GM12878 (cell line): ENCODE results near the gene ARMC10. TPM values are rescaled to one million over a fixed set of nuclear protein-coding genes. Genes with fewer than 3 reads are reported as not detected.

Experiments used
- ATAC-seq: fragments of 200-7000 bp; cut with Tn5 transposase; 3 replicates; pipeline ENCODE4 v1.9.1; 2020; ENCODE audit warnings: mild to moderate bottlenecking, moderate library complexity
- BruUV-seq: library from RNA; stranded (reverse); fragments of 400-500 nt; replicated peaks from 2 replicates; lab custom pipeline; 2021; lab: Mats Ljungman, UMichigan
- CTCF ChIA-PET: fragments of 300-600 bp; sonication (Branson Sonifier 250); formaldehyde crosslinking; extraction: SDS; loops from one replicate; lab custom pipeline; 2021; ENCODE audit warnings: inconsistent platforms; lab: Yijun Ruan, JAX
- POLR2A ChIA-PET: fragments of 350-600 bp; formaldehyde crosslinking; extraction: SDS; loops from one replicate; lab custom pipeline; 2021; ENCODE audit warnings: inconsistent platforms; lab: Charles Lee
- RAD21 ChIA-PET: fragments of 300-600 bp; sonication (Branson Sonifier 250); formaldehyde crosslinking; loops from one replicate; lab custom pipeline; 2023; ENCODE audit warnings: antibody characterized with exemption; ENCODE audit not compliant: unreplicated experiment; lab: Charles Lee
- SMC1A ChIA-PET: fragments of 300-600 bp; sonication (Branson Sonifier 250); formaldehyde crosslinking; loops from one replicate; lab custom pipeline; 2023; ENCODE audit not compliant: unreplicated experiment, uncharacterized antibody; lab: Charles Lee
- DNase-seq: peaks from one replicate; pipeline ENCODE4 v3.0.0-alpha.2; 2011; ENCODE audit warnings: low read depth, low spot score
- FAIRE-seq: peaks from 3 replicates; lab custom pipeline; 2011; peaks lifted over from hg19 to GRCh38; lab: Jason Lieb, UNC
- H2AFZ ChIP-seq: 2 replicates; pipeline ENCODE4 v1.6.0; 2011; ENCODE audit warnings: low read depth, low read length, control low read depth; ENCODE audit not compliant: control insufficient read depth
- H3K27ac ChIP-seq: 2 replicates; pipeline ENCODE4 v1.5.1; 2011; ENCODE audit warnings: control low read depth; ENCODE audit not compliant: control insufficient read depth, insufficient read depth
- H3K27me3 ChIP-seq, 2 experiments: replicated peaks in 1 of 2; 2 replicates each; pipeline versions ENCODE4 v1.6.0 to v1.6.1; 2011; ENCODE audit warnings: low read length in 1 of 2; ENCODE audit not compliant: control insufficient read depth in 2 of 2, insufficient read depth in 2 of 2
- H3K36me3 ChIP-seq, 2 experiments: 2 replicates each; pipeline ENCODE4 v1.5.1; 2011; ENCODE audit warnings: low read length in 1 of 2; ENCODE audit not compliant: control insufficient read depth in 2 of 2, insufficient read depth in 2 of 2
- H3K4me1 ChIP-seq: 2 replicates; pipeline ENCODE4 v1.6.1; 2011; ENCODE audit warnings: mild to moderate bottlenecking, low read length, moderate library complexity, mixed read lengths; ENCODE audit not compliant: control insufficient read depth, insufficient read depth
- H3K4me2 ChIP-seq: 2 replicates; pipeline ENCODE4 v1.6.0; 2011; ENCODE audit warnings: control low read depth; ENCODE audit not compliant: control insufficient read depth, insufficient read depth
- H3K4me3 ChIP-seq: fragments of 200-600 bp; sonication (generic); 2 replicates; pipeline ENCODE4 v1.5.1; 2016
- H3K79me2 ChIP-seq: 2 replicates; pipeline ENCODE4 v1.6.0; 2011; ENCODE audit warnings: low read length; ENCODE audit not compliant: control insufficient read depth, insufficient read depth
- H3K9ac ChIP-seq: 2 replicates; pipeline ENCODE4 v1.8.0; 2011; ENCODE audit warnings: low read length, control low read depth, mixed read lengths; ENCODE audit not compliant: control insufficient read depth, insufficient read depth
- H3K9me3 ChIP-seq: replicated peaks from 3 replicates; pipeline ENCODE4 v1.5.1; 2011; ENCODE audit warnings: mild to moderate bottlenecking, low read length; ENCODE audit not compliant: control insufficient read depth, insufficient read depth
- H4K20me1 ChIP-seq: 2 replicates; pipeline ENCODE4 v1.6.0; 2011; ENCODE audit not compliant: control insufficient read depth, insufficient read depth
- BCL11A ChIP-seq: IDR thresholded peaks from 2 replicates; pipeline ENCODE4 v1.6.1; 2011; ENCODE audit warnings: low read depth, low read length
- CHD2 ChIP-seq: IDR thresholded peaks from 2 replicates; pipeline ENCODE4 v1.6.1; 2011; ENCODE audit warnings: low read depth, low read length, improper control_type of control experiment, borderline replicate concordance
- ETV6 ChIP-seq, 2 experiments: fragments of 450-650 bp in 1 of 2; IDR thresholded peaks in 1 of 2; conservative IDR thresholded peaks in 1 of 2; 2 replicates each; pipeline ENCODE4 v1.6.1; 2014; ENCODE audit warnings: antibody characterized with exemption in 1 of 2, borderline replicate concordance in 1 of 2, low read depth in 1 of 2, mild to moderate bottlenecking in 1 of 2, moderate library complexity in 1 of 2
- NBN ChIP-seq: fragments of 450-650 bp; IDR thresholded peaks from 2 replicates; pipeline ENCODE4 v1.6.1; 2016
- NRF1 ChIP-seq: conservative IDR thresholded peaks from 2 replicates; pipeline ENCODE4 v1.6.1; 2011; ENCODE audit warnings: mild to moderate bottlenecking, low read depth, low read length, improper control_type of control experiment
- POLR2AphosphoS5 ChIP-seq: IDR thresholded peaks from 2 replicates; pipeline ENCODE4 v1.6.1; 2011; ENCODE audit warnings: mild to moderate bottlenecking, low read length, inconsistent platforms
- PRDM15 ChIP-seq: fragments of 450-650 bp; formaldehyde crosslinking; IDR thresholded peaks from 2 replicates; pipeline ENCODE4 v1.4.0; 2020; ENCODE audit warnings: mild to moderate bottlenecking, moderate library complexity
- RB1 ChIP-seq: fragments of 450-650 bp; formaldehyde crosslinking; IDR thresholded peaks from 2 replicates; pipeline ENCODE4 v1.6.1; 2017; ENCODE audit warnings: mild to moderate bottlenecking, borderline replicate concordance
- SKIL ChIP-seq: fragments of 450-650 bp; IDR thresholded peaks from 2 replicates; pipeline ENCODE4 v1.6.1; 2017; ENCODE audit warnings: mild to moderate bottlenecking, low read depth, inconsistent platforms; ENCODE audit not compliant: poor library complexity, severe bottlenecking
- SMARCA5 ChIP-seq: fragments of 450-650 bp; IDR thresholded peaks from 2 replicates; pipeline ENCODE4 v1.6.1; 2017; ENCODE audit warnings: mild to moderate bottlenecking
- SRF ChIP-seq, 2 experiments: IDR thresholded peaks; 2 replicates each; pipeline ENCODE4 v1.6.1; 2011; ENCODE audit warnings: low read depth in 2 of 2, low read length in 2 of 2, mild to moderate bottlenecking in 1 of 2, moderate library complexity in 1 of 2
- ZNF24 ChIP-seq: fragments of 450-650 bp; IDR thresholded peaks from 2 replicates; pipeline ENCODE4 v1.6.1; 2017; ENCODE audit warnings: antibody characterized with exemption, mild to moderate bottlenecking
- ZNF687 ChIP-seq: fragments of 450-650 bp; IDR thresholded peaks from 2 replicates; pipeline ENCODE4 v1.6.1; 2017; ENCODE audit warnings: mild to moderate bottlenecking, moderate library complexity
- ZSCAN29 ChIP-seq: fragments of 450-650 bp; IDR thresholded peaks from 2 replicates; pipeline ENCODE4 v1.6.1; 2017; ENCODE audit warnings: mild to moderate bottlenecking, moderate library complexity
- WGBS: methylation state at CpG from one replicate; pipeline ENCODE4 v1.1.6; 2016; ENCODE audit warnings: low lambda C conversion rate; ENCODE audit not compliant: insufficient replicate concordance, insufficient coverage; ENCODE audit errors: missing lambda C conversion rate; 5-methylcytosine and 5-hydroxymethylcytosine counted together
- in situ Hi-C: fragments of 300-500 bp; cut with MboI; formaldehyde crosslinking; loops from 9 replicates; pipeline ENCODE4 v1.14.3; 2018; ENCODE audit warnings: mixed read lengths
- intact Hi-C: fragments of 100-400 bp; cut with micrococcal nuclease; formaldehyde crosslinking; loops from one replicate; pipeline ENCODE4 v1.14.2; 2022; ENCODE audit not compliant: unreplicated experiment
- polyA plus RNA-seq, 11 experiments: library from polyadenylated mRNA; depleted of rRNA in 4 of 11; unstranded in 6 of 11; stranded (reverse) in 5 of 11; fragments of >200 nt; fragmentation: Nextera tagmentation in 4 of 11; fragmentation: Illumina TruSeq in 1 of 11; extraction: Ambion mirVana in 4 of 11; extraction: Trizol in 1 of 11; gene quantifications; 1 replicate in 1 of 11; 2 replicates in 10 of 11; pipeline versions ENCODE4 v1.2.1 to v1.2.3, GENCODE V29; 2011 to 2016; ENCODE audit warnings: inconsistent platforms in 2 of 11, missing spikeins in 2 of 11, low read depth in 1 of 11
- total RNA-seq, 4 experiments: library from RNA; depleted of rRNA in 3 of 4; stranded (reverse); fragments of >200 nt in 3 of 4; fragmentation: Illumina TruSeq in 1 of 4; extraction: Trizol in 1 of 4; gene quantifications; 2 replicates each; pipeline versions ENCODE4 v1.2.1 to v1.2.3, GENCODE V29; 2013 to 2021
- TF ChIP-seq, protein P1 (sequence below): IDR thresholded peaks from 2 replicates; pipeline ENCODE4 v1.6.1; 2012; ENCODE audit warnings: low read depth, low read length, improper control_type of control experiment

ARMC10 gene
- total and polyA plus RNA-seq, 10 of the 15 experiments (the other 5 are each of a cell fraction or from before 2014, with no cell fraction given) = 7.0 to 38.2 (median 24.1) TPM

DNA sequence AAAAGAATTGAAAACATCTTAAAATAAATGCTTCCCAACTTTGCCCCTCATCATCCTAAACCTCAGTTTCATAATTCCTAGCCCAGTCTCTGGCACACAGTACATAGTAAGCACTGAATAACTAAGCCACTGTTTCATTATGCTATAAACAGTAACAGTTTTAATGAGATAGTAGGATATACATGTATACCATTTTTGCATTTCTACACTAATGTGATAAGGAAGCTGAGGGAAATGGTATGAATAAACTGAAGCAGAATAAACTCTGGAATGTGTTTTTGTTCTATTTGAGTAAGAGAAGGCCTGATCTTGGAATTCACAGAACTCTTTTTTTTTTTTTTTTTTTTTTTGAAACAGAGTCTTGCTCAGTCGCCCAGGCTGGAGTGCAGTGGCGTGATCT lies 65.1 kb downstream of the ARMC10 start:
- intact Hi-C loops (loop anchor here (10.0 kb wide), 1 partner anchor 205 kb away; the partner anchor contains the start of genes DNAJC2 and PSMC2), in situ Hi-C loops (no loop called here)
- 100% methylated on average over 1 of the region's 2 CpGs for WGBS
- CTCF ChIA-PET = no interaction called here
- SMC1A ChIA-PET = no interaction called here
- no peaks in the 10 kb centered on the region for H4K20me1 ChIP-seq
- H3K4me3 ChIP-seq = no peak overlapping the region
- H3K4me1 ChIP-seq = 0 out of 2 replicates have a peak, but pooled peaks cover 4% of the 10 kb centered on the region
- no peak overlapping the region for H3K4me2 ChIP-seq
- H3K9me3 ChIP-seq = no peaks in the 10 kb centered on the region
- ATAC-seq (no peak), FAIRE-seq (no peak), DNase-seq (no peak)
- H3K79me2 ChIP-seq = no peaks in the 10 kb centered on the region; the same call in 1 of the 2 replicates
- no TSS peak for BruUV-seq
- POLR2A ChIA-PET = no interaction called here
- H3K36me3 ChIP-seq = no peaks in the 10 kb centered on the region; a peak in 1 of 4 replicates
- no peak overlapping the region for H3K9ac ChIP-seq
- RAD21 ChIA-PET = no interaction called here
- H3K27me3 ChIP-seq = no peaks in the 10 kb centered on the region
- no peak overlapping the region for H2AFZ ChIP-seq
- no peak overlapping the region for H3K27ac ChIP-seq
- TF ChIP-seq ETV6 (conservative IDR thresholded peaks at IDR 0.05 in 1 of 2, IDR thresholded peaks at IDR 0.05 in 1 of 2; ENCODE audit: borderline replicate concordance in 1 of 2, low read depth in 1 of 2) (no peak), SMARCA5 (no peak), RB1 (no peak), CHD2 (no peak), NBN (no peak), POLR2AphosphoS5 (no peak), ZNF687 (no peak), ZNF24 (no peak), SRF (IDR thresholded peaks at IDR 0.05; ENCODE audit: low read depth in 2 of 2, low read length in 2 of 2) (no peak), BCL11A (no peak), SKIL (no peak), NRF1 (no peak), PRDM15 (CRISPR knock-in tag) (no peak), ZSCAN29 (no peak)
- TF ChIP-seq, protein P1, sequence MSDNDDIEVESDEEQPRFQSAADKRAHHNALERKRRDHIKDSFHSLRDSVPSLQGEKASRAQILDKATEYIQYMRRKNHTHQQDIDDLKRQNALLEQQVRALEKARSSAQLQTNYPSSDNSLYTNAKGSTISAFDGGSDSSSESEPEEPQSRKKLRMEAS = no peak
